ENCODE measurements around the gene SRSF9. TPM values are rescaled to one million over a fixed set of nuclear protein-coding genes. Genes with fewer than 3 reads are reported as not detected.

SRSF9 gene
- total and polyA plus RNA-seq, 2 donors (not counting 1 experiment from before 2014, with no cell fraction given) = 96.3 to 157 TPM

- peaks cover 0 to 6% (median 0%) of the 10 kb centered on the region in 4 experiments for H3K27me3 ChIP-seq (replicated peaks in 1 of 4; ENCODE audit: control extremely low read depth in 1 of 4, control insufficient read depth in 3 of 4, insufficient read depth in 4 of 4, low read length in 3 of 4)
- H3K4me1 ChIP-seq (ENCODE audit: control insufficient read depth in 2 of 2, insufficient read depth in 2 of 2, low read length in 2 of 2) = no peaks in the 10 kb centered on the region
- no peaks in the 10 kb centered on the region for H3K79me2 ChIP-seq (ENCODE audit: control insufficient read depth, insufficient read depth, low read length)
- WGBS (ENCODE audit: insufficient coverage) = 33% methylated on average over 3 of the region's 7 CpGs
- Mint-ChIP-seq H3K9me3 (ENCODE audit: insufficient read depth) (no peaks in the 10 kb centered on the region), H3K27me3 (peaks cover 3% of the 10 kb centered on the region), H3K27ac (no peak overlapping the region), H3K4me3 (no peak overlapping the region), H3K4me1 (no peaks in the 10 kb centered on the region)
- H3K9ac ChIP-seq (ENCODE audit: low read length) = no peak overlapping the region
- ATAC-seq (ENCODE audit: low read depth) (no peak), DNase-seq (no peak)
- H4K20me1 ChIP-seq (ENCODE audit: control insufficient read depth, insufficient read depth, low read length, poor library complexity, severe bottlenecking) = no peaks in the 10 kb centered on the region
- no peak overlapping the region for H3K4me2 ChIP-seq (replicated peaks; ENCODE audit: low read depth, low read length, poor library complexity, severe bottlenecking)
- CTCF ChIA-PET = no interaction called here
- H3K9me3 ChIP-seq (ENCODE audit: control extremely low read depth in 1 of 3, control insufficient read depth in 2 of 3, insufficient read depth in 1 of 3, low read length in 2 of 3) = no peaks in the 10 kb centered on the region
- POLR2A ChIA-PET = no interaction called here
- no peak overlapping the region for H3K27ac ChIP-seq (ENCODE audit: low read length in 2 of 2)
- no peak overlapping the region for H3K4me3 ChIP-seq (ENCODE audit: control extremely low read depth in 1 of 5, extremely low read depth in 1 of 5, insufficient read depth in 1 of 5, low read depth in 2 of 5, low read length in 4 of 5)
- TF ChIP-seq EZH2 (IDR thresholded peaks at IDR 0.05; ENCODE audit: borderline replicate concordance, insufficient read depth, low read depth, low read length, poor library complexity, severe bottlenecking) (no peak), CTCF (IDR thresholded peaks at IDR 0.05) (no peak)
- no peak overlapping the region for H2AFZ ChIP-seq (ENCODE audit: insufficient read depth, low read depth, low read length, poor library complexity, severe bottlenecking)
- H3K36me3 ChIP-seq (replicated peaks in 1 of 2; ENCODE audit: control extremely low read depth in 1 of 2, control insufficient read depth in 1 of 2, extremely low read depth in 1 of 2, insufficient read depth in 2 of 2, low read length in 1 of 2) = no peaks in the 10 kb centered on the region
- intact Hi-C loops (cut with micrococcal nuclease) = no loop called here
These were observed 46.6 kb downstream of the SRSF9 start for GRCh38 chr12:120422892-120423456.

GRCh38 chr12:120421701-120422100 is 47.8 kb downstream of the SRSF9 start:
- ChIA-PET POLR2A (no interaction called here), CTCF (interaction anchor here (0.5 to 0.7 kb wide), 2 partner anchors 15 to 272 kb away, joined by 3 to 5 read pairs; no protein-coding TSS in a partner anchor)
- Histone ChIP-seq H3K4me1 (ENCODE audit: control insufficient read depth in 2 of 2, insufficient read depth in 2 of 2, low read length in 2 of 2) (no peaks in the 10 kb centered on the region), H3K4me3 (ENCODE audit: control extremely low read depth in 1 of 5, extremely low read depth in 1 of 5, insufficient read depth in 1 of 5, low read depth in 2 of 5, low read length in 4 of 5) (no peak overlapping the region), H2AFZ (ENCODE audit: insufficient read depth, low read depth, low read length, poor library complexity, severe bottlenecking) (no peak overlapping the region), H3K79me2 (ENCODE audit: control insufficient read depth, insufficient read depth, low read length) (no peaks in the 10 kb centered on the region), H3K27me3 (replicated peaks in 1 of 4; ENCODE audit: control extremely low read depth in 1 of 4, control insufficient read depth in 3 of 4, insufficient read depth in 4 of 4, low read length in 3 of 4) (peaks cover 0 to 6% (median 1%) of the 10 kb centered on the region in 4 experiments), H3K9me3 (ENCODE audit: control extremely low read depth in 1 of 3, control insufficient read depth in 2 of 3, insufficient read depth in 1 of 3, low read length in 2 of 3) (no peaks in the 10 kb centered on the region), H3K4me2 (replicated peaks; ENCODE audit: low read depth, low read length, poor library complexity, severe bottlenecking) (no peak overlapping the region), H3K27ac (ENCODE audit: low read length in 2 of 2) (no peak overlapping the region), H3K9ac (ENCODE audit: low read length) (no peak overlapping the region), H4K20me1 (ENCODE audit: control insufficient read depth, insufficient read depth, low read length, poor library complexity, severe bottlenecking) (no peaks in the 10 kb centered on the region), H3K36me3 (replicated peaks in 1 of 2; ENCODE audit: control extremely low read depth in 1 of 2, control insufficient read depth in 1 of 2, extremely low read depth in 1 of 2, insufficient read depth in 2 of 2, low read length in 1 of 2) (no peaks in the 10 kb centered on the region)
- Mint-ChIP-seq H3K4me3 (no peak overlapping the region), H3K9me3 (ENCODE audit: insufficient read depth) (no peaks in the 10 kb centered on the region), H3K4me1 (no peaks in the 10 kb centered on the region), H3K27ac (no peak overlapping the region), H3K27me3 (peaks cover 12% of the 10 kb centered on the region)
- intact Hi-C loops (cut with micrococcal nuclease) = no loop called here
- 93% methylated on average over 4 of the region's 4 CpGs for WGBS (ENCODE audit: insufficient coverage)
- ATAC-seq (ENCODE audit: low read depth) (no peak), DNase-seq (no peak)
- TF ChIP-seq EZH2 (IDR thresholded peaks at IDR 0.05; ENCODE audit: borderline replicate concordance, insufficient read depth, low read depth, low read length, poor library complexity, severe bottlenecking) (no peak), CTCF (IDR thresholded peaks at IDR 0.05) (no peak)
